ENCODE measurements around the gene KLHDC8A.

KLHDC8A gene

GRCh38 chr1:205354259-205355074 lies 2.3 kb downstream of the KLHDC8A start:
- Histone ChIP-seq H3K36me3 (ENCODE audit: insufficient read depth) (no peaks in the 10 kb centered on the region), H2AFZ (ENCODE audit: low read depth) (no peak overlapping the region), H3K79me2 (ENCODE audit: insufficient read depth, low read depth) (no peaks in the 10 kb centered on the region), H4K20me1 (ENCODE audit: insufficient read depth) (no peaks in the 10 kb centered on the region), H3K27ac (no peak overlapping the region), H3K4me2 (no peak overlapping the region), H3K9ac (no peak overlapping the region), H3K4me1 (ENCODE audit: low read depth, poor library complexity, severe bottlenecking) (peaks cover 1% of the 10 kb centered on the region), H3K27me3 (ENCODE audit: insufficient read depth, low read depth) (0 out of 2 replicates have a peak, but pooled peaks cover 3% of the 10 kb centered on the region), H3K4me3 (IDR thresholded peaks at IDR 0.05; ENCODE audit: insufficient read depth, low read depth, low read length) (no peak overlapping the region)
- peak; percentile 98 for TF ChIP-seq CTCF (conservative IDR thresholded peaks at IDR 0.05; ENCODE audit: low read depth, low read length)

DNA sequence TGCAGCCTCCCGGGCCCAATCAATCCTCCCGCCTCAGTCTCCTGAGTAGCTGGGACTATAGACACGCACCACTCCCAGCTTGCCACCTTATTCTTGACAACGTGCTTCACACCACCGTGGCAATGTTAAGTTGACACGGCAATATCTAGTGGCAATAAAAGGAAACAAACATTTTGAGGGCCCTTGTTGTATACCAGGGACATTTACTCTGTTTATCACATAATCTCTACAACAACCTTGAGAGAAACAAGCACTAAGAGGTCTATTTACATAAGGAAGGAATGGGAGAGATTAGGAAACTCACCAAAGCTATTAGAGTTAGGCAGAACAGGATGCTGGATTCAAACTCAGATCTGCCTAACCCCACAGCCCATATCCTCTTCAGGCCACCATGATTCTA lies 3.1 kb downstream of the KLHDC8A start:
- Histone ChIP-seq H4K20me1 (ENCODE audit: insufficient read depth) (no peaks in the 10 kb centered on the region), H3K9ac (no peak overlapping the region), H3K36me3 (ENCODE audit: insufficient read depth) (no peaks in the 10 kb centered on the region), H3K4me1 (ENCODE audit: low read depth, poor library complexity, severe bottlenecking) (peaks cover 10% of the 10 kb centered on the region), H3K27me3 (ENCODE audit: insufficient read depth, low read depth) (0 out of 2 replicates have a peak, but pooled peaks cover 3% of the 10 kb centered on the region), H2AFZ (ENCODE audit: low read depth) (no peak overlapping the region), H3K27ac (no peak overlapping the region), H3K79me2 (ENCODE audit: insufficient read depth, low read depth) (no peaks in the 10 kb centered on the region), H3K4me3 (IDR thresholded peaks at IDR 0.05; ENCODE audit: insufficient read depth, low read depth, low read length) (no peak overlapping the region), H3K4me2 (no peak overlapping the region)
- no peak for TF ChIP-seq CTCF (conservative IDR thresholded peaks at IDR 0.05; ENCODE audit: low read depth, low read length)

DNA sequence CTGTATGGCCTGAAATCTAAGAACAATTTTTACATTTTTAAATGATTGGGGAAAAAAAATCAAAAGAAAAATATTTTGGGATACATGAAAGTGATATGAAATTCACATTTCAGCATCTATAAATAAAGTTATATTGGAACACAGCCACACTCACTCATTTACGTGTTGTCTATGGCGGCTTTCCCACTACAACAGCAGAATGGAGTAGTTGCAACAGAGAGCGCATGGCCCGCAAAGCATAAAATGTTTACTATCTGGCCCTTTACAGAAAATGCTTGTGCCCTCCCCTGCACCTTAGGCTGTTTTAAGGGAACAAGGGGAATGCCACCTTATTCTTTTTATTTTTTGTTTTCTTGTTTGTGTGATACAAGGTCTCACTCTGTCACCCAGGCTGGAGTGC lies 3.5 kb downstream of the KLHDC8A start:
- H2AFZ ChIP-seq (ENCODE audit: low read depth): no peak overlapping the region
- H3K4me2 ChIP-seq: no peak overlapping the region
- H3K36me3 ChIP-seq (ENCODE audit: insufficient read depth): no peaks in the 10 kb centered on the region
- no peak overlapping the region for H3K27ac ChIP-seq
- no peaks in the 10 kb centered on the region for H3K27me3 ChIP-seq (ENCODE audit: insufficient read depth, low read depth)
- no peaks in the 10 kb centered on the region for H4K20me1 ChIP-seq (ENCODE audit: insufficient read depth)
- H3K79me2 ChIP-seq (ENCODE audit: insufficient read depth, low read depth): no peaks in the 10 kb centered on the region
- peaks cover 14% of the 10 kb centered on the region for H3K4me1 ChIP-seq (ENCODE audit: low read depth, poor library complexity, severe bottlenecking)
- no peak overlapping the region for H3K9ac ChIP-seq
- H3K4me3 ChIP-seq (IDR thresholded peaks at IDR 0.05; ENCODE audit: insufficient read depth, low read depth, low read length): no peak overlapping the region
- TF ChIP-seq CTCF (conservative IDR thresholded peaks at IDR 0.05; ENCODE audit: low read depth, low read length): no peak

DNA sequence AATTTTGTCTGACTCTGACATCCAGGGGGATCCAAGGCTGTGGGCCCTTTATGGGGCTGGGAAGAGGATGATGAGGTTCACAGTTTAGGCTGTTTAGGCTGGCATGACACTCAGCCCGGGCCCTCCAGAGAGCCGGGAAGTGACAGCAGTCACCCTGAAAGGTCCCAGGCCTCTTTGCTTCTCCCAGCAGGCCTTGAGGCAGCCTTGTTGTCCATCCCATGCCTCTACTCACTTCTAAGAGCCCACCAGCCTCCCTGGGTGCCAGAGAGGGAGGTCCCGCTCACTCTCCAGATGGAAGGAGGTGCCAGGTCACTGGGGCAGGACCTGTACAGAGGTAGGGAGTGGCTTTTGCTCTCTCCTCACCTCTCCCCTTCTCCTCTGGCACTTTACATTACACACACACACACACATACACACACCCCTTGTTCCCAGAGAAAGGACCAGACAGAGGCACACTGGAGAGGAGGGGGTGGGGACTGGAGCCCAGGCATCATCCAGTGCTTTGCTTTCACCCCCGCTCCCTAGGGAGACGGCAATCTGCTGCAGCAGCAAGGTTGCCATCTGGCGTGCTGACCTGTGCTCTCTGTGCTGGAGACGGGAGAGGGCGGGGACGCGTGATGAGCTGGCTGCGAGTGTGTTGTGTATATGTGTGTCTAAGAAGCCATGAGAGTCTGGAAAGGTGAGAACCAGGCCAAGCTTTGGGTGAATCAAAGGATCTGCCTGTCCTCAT lies 4.6 kb downstream of the KLHDC8A start:
- H4K20me1 ChIP-seq (ENCODE audit: insufficient read depth): no peaks in the 10 kb centered on the region
- H2AFZ ChIP-seq (ENCODE audit: low read depth): no peak overlapping the region
- H3K4me2 ChIP-seq: no peak overlapping the region
- no peak overlapping the region for H3K4me3 ChIP-seq (IDR thresholded peaks at IDR 0.05; ENCODE audit: insufficient read depth, low read depth, low read length)
- H3K27ac ChIP-seq: no peak overlapping the region
- peaks cover 19% of the 10 kb centered on the region for H3K4me1 ChIP-seq (ENCODE audit: low read depth, poor library complexity, severe bottlenecking)
- no peak overlapping the region for H3K9ac ChIP-seq
- H3K79me2 ChIP-seq (ENCODE audit: insufficient read depth, low read depth): no peaks in the 10 kb centered on the region
- no peak for TF ChIP-seq CTCF (conservative IDR thresholded peaks at IDR 0.05; ENCODE audit: low read depth, low read length)
- no peaks in the 10 kb centered on the region for H3K36me3 ChIP-seq (ENCODE audit: insufficient read depth)
- H3K27me3 ChIP-seq (ENCODE audit: insufficient read depth, low read depth): no peaks in the 10 kb centered on the region

Data from KMS-11 (cell line).